UCSD-AML1 (cell line): Measurements from ENCODE around the gene HSPA12A.
"Not testable (repeated sequence)": the region's sequence is repeated elsewhere in the genome, so short reads cannot be mapped to it uniquely, and the experiment has no call there.

ENCODE experiments used
- DNase-seq: peaks from one replicate; lab custom pipeline; 2025; ENCODE audit not compliant: unreplicated experiment; lab: John Stamatoyannopoulos, UW

HSPA12A gene

DNA sequence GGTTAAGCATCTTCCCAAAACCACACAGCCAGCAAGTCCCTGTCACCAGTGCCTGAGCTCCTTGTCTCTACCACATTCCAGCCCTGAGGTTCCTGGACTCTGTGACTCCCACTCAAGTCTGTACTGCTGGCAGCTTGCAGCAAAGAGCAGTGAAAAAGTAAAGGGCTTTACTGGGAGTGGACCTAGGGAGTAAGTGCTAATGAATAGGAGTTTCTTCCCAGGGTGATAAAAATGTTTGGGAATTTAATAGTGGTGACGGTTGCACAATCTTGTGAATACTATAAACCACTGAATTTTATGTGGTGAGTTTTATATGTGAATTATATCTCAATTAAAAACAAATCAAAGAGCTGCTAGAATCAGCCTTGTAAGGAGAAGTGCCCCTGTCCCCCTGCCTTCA is 22.6 kb downstream of the HSPA12A start:
- DNase-seq: no peak

DNA sequence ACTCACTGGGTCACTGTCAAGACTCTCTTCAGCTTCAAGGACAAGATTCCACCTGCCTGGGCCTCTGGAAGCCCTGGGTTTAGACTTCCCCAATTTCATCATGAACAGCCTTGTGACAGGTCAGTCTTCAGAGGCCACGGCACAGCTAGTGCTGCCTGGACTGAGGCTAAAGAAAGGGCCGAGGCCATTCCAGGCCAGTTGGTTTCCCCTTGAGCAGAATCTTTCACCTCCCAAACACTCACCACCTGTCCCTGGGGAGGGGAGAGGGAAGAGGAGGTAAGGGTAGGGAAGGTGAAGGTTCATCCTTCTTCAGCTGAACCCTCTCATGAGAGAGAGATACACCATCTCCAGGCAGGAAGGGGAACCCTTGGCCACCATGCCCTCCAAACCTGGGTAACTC is 24.3 kb downstream of the HSPA12A start:
- DNase-seq: no peak

DNA sequence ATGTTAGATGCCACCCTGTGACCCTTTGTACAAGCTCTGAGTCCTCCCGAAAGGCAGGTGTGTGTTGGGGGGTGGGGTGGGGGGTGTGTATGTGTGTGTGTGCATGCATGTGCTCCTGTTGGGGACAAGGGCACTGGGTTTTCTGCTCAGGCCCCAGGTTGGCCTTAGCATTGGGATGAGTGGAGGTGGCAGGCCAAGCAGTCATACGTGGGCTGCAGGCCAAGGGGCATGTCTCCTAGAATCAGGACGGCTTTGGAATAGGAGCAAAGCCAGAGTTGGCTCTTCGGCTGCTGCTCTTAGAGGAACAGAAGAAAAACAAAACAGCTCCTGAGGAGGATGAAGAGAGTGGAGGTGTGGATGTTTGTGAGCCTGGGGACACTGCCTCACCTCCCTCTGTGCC is 26.0 kb downstream of the HSPA12A start:
- DNase-seq: no peak

DNA sequence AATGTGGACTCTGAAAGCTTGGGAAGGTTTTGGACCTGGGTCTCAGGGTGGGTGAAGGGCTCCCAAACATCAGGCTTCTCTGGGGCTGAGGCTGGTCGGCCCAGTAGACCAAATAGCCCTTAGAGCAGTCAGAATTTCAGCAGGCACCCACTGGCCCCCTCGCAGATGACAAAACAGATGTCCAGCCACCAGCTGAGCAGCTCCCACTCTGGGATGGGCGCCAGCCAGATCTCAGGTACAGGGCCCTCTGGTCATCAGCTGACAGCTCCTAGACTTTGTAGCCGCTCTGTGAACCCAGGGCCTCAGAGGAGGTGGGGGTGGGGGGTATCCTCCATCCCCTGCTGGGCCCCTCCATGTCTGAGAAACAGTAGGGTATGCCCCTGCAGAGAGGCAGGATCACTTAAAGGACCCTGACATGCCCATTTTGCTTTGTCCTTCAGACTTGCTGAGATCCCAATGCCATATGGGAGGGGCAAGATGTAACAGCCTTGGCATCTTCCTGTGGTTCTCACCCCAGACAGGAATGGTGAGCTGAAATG is 26.5 kb downstream of the HSPA12A start:
- DNase-seq: no peak

DNA sequence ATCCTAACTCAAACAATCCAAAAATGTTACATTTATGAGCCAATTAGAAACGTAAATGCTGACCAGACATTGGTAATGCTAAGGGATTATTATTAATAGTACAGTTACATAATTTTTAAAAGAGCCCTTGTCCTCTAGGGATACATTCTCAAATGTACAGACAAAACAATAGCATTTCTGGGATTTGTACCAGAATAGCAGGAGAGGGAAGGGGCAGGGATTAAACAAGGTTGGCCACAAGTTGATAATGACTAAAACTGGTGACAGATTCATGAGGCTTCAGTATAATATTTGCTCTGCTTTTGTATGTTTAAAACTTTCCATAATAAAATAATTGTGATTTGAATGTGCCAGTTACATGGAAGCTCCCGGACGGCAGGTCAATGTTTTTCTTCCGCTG is 27.0 kb downstream of the HSPA12A start:
- no peak for DNase-seq

DNA sequence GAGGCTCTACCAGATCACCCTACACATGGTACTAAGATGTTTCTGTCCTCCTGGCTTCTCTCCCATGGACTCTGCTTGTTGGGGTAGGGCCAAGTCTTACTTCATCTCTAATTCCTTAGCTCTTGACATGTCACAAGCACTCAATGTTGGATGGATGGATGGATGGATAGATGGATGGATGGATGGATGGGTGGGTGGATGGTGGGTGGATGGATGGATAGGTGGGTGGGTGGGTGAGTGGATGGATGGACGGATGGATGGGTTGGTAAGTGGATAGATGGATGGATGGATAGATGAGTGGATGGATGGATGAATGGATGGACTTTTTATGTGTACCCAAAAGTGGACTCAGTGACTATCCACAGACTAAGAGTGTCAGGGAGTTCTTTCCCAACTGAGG is 28.5 kb downstream of the HSPA12A start:
- DNase-seq: no peak

DNA sequence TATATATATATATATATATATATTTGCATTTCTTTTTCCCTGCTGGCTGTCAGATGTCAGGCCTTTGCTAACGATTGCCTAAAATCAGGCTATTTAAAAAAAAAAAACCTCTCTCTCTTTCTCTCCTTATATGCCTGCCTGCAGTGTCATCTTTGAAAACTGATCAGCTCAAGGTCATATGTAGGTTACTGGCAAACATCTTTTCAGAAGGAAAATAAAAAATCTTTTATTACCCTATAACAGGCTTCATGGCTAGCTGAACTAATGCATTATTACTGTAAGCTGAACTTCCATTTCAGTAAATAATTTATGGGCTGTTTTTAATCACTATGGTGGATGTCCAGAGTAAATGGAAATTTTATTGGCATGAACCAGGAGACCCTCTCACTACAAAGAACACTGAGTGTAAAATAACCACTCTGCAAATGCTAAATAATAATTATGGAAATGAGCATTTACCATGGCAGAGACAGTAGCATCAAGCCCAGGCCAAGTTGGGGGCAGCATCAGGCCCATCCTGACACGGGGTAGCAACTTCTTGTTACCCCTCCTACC is 29.3 kb downstream of the HSPA12A start:
- DNase-seq: no peak

DNA sequence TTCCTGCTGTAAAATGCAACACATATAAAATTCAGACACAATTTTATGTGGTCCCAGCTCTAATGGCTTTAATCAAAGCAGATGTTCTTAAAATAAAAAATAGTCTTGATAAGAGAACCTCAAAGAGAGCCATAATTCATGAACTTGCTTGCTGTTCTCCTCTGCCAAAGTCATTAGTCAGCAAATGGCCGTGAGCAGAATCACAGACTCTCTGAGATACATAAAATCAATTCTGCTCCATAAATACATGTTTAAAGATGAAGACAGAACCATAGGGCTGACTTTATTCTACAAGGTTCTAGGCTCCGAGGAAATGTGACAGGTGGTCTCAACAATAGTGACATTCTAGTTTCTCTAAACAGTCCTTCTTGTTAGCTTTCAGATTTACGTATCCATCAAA is 29.8 kb downstream of the HSPA12A start:
- DNase-seq: no peak

DNA sequence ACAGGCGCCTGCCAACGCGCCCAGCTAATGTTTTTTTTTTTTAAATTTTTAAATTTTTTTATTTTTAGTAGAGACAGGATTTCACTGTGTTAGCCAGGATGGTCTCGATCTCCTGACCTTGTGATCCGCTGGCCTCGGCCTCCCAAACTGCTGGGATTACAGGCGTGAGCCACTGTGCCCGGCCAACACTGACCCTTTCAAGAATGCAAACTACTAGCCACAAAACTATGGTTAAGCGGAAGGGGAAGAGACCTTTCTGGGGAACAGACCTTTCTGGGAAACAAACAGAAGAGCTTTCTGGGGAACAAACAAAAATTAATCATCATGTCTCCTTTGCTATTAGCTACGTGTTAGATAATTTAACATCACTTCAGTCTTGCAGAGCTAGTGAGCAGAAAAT is 30.6 kb downstream of the HSPA12A start:
- DNase-seq: not testable (repeated sequence)

DNA sequence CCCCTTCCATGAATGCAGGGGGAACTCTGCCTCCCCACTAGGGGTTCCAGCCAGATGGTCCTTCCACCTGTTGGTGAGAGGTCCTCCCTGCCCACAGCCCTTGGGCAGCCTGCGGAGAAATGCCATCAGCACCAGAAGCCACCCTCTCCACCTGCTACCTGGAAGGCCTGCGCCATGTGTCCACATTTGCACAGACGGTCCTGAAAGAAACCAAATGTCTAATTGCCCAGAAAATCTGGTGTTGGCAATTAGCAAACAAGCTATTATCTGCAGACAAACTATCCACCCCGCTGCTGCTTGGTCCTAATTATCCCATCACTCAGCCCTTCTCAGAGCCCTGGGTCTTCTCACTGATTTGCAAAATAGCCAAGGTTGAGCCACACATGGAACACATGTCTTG is 32.3 kb downstream of the HSPA12A start:
- no peak for DNase-seq

DNA sequence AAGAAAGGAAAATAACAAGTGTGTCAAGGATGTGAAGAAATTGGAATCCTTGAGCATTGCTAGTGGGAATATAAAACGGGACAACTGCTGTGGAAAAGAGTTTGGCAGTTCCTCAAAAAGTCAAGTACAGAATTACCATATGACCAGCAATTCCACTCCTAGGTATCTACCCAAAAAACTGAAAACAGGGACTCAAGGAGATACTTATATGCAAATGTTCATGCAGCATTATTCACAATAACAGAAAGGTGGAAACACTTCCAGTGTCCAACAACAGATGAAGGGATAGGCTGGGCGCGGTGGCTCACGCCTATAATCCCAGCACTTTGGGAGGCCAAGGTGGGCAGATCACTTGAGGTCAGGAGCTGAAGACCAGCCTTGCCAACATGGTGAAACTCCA is 33.5 kb downstream of the HSPA12A start:
- DNase-seq: no peak

DNA sequence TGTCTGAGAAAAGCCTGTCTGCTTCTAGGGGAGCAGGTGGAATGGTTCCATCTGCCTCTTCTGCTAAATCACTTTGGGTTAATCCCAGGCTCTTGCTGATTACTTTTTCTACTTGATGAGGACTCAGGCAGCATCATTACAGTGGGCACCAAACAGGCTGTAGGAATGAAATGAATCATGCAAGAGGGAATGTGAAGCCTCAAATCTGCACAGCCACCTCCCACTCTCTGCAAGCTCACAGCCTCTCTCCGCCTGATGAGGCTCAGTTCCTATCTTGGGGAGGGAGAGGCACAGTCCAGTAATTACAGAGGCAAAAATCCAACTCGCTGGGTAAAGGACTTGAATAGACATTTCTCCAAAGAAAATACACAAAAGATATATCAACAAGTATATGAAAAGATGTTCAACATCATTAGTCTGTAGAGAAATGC is 34.0 kb downstream of the HSPA12A start:
- no peak for DNase-seq

DNA sequence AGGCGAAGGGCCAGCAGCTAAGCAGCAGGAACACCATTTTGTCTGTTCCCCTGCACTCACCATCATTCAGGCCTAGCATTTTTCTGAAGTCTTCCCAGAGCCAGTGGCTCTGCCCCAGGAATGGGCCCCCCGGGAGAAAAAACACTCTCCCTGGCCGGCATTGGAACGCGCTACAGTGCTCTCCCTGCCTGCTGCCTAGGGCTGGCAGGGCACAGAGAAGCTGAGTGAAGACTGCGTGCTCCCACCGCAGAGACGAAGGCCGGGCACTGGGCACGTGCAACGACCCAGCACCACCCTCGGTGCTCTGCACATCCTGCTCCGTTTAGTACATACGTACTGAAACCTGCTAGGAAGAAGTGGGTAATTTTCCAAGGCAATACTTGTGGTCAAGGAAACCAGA is 34.4 kb downstream of the HSPA12A start:
- DNase-seq: no peak

DNA sequence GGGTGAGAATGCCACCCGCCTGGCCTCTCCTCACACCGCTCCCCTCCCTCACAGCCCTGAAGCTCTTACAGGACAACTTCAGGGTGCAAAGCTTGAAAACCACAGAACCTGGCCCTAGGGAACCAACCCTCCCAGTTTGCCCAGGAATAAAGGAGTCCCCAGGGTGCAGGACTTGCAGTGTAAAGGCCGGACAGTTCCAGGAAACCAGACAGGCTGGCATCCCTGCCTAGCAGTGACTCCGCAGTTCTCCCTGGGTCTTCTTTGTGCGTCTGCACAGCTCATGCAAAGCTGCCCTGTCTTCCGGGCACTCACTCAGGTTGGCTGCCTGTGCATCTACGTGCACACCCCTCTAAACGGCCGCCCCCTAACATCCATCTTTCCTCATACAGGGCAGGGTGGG is 36.1 kb downstream of the HSPA12A start:
- DNase-seq: no peak

DNA sequence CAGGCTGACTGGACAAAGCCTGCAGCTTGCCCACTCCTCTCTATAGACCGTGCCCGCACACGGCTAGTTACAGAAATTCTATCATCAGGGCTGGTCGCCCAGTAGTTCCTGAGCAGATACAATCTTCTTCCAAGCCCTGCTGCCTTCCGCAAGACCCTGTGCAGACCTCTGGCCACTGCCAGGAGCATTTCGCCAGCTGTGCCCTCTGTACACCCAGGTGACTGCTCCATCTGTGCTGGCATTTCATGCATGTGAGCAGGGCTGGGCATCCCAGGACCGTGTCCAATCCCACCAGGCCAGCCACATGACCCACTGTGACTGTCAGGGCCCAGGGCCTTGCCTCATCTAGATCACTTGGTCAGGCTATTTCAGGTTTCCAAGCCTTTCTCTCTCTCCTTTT is 36.9 kb downstream of the HSPA12A start:
- DNase-seq: no peak

DNA sequence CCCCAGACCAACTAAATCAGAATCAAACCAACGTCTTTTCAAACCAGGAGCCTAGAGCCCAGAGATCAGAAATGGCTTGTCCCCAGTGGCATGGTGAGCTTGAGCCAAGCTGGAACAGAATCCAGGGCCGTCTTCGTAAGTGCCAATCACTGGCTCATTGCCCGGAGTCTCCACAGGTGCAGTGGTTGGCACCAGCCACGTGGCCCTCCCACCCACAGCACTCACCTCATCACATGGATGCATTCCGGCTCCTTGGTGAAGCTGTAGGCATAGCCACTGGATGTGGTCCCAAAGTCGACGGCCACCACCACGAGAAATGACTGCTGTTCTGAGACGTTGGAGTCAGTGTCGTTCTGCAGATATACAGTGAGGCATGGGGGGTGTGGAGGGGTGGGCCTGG is 37.4 kb downstream of the HSPA12A start:
- DNase-seq: no peak

DNA sequence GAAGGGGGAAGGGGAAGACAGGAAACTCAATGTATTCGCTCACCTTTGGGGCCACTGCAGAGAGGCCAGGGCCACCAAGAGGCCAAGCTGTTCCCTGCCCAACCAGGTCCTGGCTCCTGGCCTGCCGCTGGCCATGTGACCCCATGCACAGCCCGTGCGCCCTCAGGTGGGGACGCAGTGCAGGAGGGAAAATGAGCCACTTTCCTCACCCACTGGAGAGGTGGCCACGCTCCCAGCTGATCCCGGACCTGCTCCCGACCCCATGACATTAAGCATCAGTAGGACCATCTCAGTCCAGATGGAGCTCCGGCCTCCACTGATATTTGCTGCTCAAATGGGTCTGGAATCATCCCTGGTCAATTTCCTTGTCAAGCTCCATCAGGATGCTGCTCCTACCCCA is 40.2 kb downstream of the HSPA12A start:
- DNase-seq: no peak

DNA sequence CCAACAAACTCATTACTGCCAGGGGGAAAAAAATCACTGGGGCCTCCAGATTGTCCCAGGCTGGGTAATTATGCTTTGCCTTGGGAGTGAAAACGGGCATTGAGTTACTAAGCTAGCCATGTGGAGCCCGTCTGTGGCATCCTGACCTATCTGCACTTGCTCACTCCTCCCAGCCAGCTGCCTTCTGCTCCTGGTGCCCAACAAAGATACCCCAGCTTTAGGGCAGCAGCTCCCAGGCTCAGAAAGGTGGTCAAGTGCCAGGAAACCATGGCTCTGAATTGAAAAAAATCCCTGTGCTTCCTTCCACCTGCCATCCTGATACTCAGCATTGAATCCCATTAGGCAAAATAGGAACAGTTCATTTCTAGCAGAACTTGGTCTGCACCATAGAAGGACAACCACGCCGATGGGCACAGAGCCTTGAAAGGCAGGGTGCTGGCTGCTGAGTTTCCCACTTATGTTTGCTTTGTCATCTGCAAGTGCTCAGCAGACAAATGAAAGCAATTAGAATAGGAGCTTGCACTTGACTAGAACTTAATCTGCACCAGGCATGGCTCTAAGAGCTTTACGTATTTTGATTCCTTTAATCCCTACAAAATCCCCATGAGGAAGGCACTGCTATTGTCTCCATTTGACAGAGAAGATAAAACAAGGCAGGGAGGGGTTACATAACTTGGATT is 42.8 kb downstream of the HSPA12A start:
- no peak for DNase-seq

DNA sequence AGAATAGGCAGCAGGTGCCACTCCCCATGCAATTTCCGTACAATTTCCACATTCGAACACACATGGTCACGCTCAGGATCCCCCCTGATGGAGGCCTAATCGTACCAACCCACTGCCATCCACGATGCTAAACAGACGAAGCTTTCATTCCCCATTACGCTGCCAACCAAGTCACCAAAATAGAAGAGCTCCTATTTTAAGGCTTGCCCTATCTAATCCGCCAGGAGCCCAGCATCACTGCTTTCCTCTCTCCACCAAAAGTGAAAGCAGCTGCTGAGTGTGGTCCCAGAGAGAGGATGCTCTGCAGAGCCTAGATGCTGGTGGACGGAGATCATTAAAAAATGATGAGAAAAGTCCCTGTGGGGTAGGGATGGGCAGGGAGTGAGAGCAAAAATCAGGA is 43.3 kb downstream of the HSPA12A start:
- DNase-seq: no peak

DNA sequence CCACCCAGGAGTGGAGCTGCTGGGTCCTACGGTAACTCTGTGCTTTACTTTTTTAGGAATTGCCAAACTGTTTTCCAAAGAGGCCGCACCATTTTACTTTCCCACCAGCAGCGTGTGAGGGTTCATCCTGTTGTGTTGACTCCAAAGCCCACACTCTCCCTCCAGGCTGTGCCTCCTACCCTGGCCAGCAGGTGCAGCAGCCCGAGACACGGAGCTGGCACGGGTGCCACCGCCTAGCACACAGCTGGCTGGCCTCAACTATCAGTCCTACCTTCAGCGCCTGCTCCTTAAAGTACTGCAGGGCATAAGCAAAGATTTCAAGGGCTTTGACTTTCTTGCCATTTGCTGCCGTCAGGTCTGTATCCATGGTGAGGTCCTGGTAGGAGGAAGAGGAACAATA is 44.0 kb downstream of the HSPA12A start:
- no peak for DNase-seq

DNA sequence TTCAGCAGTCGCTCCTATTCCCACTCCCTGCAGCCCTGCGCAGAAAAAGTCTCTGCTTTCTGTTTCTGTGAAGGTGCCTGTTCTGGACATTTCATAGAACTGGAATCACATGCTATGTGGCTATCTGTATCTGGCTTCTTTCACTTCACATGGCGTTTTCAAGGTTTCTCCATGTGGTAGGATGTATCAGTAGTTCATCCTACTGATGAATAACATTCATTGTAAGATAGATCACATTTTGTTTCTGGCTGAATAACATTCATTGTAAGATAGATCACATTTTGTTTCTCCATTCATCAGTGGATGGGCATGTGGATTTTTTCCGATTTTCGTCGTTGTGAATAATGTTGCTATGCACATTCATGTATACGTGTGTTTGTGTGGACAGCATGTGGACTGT is 44.5 kb downstream of the HSPA12A start:
- no peak for DNase-seq

DNA sequence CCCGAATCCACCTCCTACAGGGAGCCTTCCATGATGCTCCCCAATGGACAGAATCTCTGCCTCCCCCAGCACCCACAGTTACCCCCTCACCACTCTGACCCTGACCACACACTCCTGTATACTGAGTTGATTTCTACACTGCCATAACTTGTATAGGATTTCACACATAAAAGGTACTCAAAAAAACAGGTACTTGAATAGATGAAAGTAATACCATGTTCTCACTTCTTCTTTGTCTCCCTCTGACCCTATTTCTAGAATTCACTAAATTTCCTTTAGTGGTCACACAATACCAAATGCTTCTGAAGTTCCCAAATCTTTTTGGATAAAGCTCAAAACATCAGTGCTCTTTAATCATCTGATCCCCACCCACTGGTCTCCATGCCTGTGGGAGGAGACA is 45.4 kb downstream of the HSPA12A start:
- DNase-seq: no peak

DNA sequence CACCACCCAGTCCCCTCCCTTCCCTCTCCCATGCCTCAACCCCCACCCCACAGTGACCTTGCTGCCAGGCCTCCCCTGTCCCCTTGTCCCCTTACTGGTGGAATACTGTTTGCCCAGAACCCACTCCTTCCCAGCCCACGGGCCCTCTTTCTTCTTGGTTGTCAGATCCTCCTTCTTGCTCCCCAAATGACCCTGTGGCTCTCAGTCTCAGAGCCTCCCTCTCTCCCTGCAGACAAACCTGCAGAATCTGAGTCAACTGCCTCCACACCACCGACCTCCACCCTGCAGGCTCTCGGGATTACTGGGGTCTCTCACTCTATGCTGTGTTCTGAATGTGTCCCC is 47.5 kb downstream of the HSPA12A start:
- no peak for DNase-seq
